HuH-7.5 (cell line): ENCODE measurements around the gene FMN2.

ENCODE experiments used
- DNase-seq: peaks from one replicate; pipeline ENCODE4 v3.0.0; 2011; ENCODE audit warnings: low spot score

Gene FMN2

DNA sequence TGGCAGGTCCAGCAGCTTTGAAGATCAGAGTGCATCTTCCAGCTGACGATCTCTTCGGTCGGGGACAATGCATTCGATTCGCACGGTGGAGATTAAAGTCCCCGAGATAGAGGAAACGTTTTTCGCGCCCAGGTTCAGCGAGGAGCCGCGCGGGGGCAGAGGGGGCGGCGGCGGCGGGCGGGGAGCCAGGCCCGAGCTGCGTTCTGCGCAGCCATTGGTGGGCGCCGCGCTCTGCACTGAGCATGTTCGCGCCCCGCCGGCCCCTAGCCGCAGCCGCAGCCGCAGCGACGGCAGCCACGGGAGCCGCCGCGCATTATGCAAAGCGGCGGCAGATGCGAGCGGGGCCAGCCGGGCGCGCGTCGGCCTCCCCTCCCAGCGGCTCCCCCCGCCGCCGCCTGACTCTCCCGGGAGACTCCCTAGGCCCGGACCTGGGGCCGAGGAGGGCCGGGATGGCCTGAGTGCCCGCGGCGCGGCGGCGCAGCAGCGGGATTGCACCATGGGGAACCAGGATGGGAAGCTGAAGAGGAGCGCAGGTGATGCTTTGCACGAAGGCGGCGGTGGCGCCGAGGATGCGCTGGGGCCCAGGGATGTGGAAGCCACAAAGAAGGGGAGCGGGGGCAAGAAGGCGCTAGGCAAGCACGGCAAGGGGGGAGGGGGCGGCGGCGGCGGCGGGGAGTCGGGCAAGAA is at the start of gene FMN2:
FMN2 (plus strand) TSS at position 270 of the 687 bp plus-strand sequence; CDS start at position 497, 227 bp downstream.
- no peak for DNase-seq

DNA sequence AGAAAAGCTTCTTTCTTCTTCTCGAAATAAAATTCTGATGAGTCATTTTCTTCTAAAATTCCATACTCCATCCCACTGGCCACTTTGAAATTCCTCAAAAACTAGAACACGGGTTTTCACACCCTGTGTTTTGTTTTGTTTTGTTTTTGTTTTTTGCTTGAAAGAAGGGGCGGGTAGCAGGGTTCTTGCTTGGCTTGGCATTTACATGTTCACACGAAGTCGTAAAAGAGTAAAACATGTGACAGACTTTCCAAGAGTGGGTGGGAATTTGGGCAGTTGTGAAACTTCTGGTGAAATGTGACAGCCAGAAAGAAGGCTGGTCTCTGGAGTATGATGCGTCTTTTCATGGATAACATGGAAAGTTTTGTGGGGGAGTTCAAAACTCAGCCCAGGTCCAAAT is 47.1 kb upstream of the FMN2 start:
- DNase-seq = no peak

DNA sequence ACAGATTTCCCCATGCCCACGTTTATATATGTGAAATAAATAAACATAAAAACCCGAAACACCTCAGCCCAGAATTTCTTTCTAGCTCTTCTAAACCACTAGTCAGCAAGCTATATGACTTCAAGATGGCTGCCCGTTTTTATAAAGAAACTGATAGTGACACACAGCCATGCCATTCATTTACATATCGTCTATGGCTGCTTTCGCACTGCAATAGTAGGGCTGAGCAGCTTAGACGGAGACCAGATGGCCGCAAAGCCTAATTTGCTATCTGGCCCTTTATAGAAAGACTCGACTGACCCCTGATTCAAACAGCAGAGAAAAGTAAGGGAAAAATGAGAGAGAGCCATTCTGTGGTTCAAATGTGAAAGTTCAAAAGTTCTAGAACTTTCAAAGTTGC is 45.7 kb upstream of the FMN2 start:
- DNase-seq = no peak

GRCh38 chr1:240054109-240054701 is 37.5 kb upstream of the FMN2 start:
- no peak for DNase-seq

DNA sequence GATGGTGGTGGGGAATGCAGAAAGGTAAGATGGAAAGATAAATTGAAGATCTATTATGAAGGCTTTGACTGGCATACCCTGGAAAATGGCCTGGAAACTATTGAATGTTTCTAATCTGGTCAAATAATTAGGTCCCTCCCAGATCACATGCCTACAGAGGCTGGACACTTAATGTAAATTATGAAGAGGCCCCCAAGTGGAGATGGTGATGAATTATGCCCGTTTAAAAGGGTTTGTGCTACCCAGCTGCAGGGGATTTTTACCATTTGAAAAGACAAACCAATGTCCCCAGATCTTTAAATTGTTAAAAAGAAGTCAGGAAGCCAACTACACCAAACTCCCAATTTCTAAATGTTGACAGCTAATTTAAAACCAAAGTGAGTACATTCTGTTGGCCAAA is 35.7 kb upstream of the FMN2 start:
- DNase-seq = no peak

DNA sequence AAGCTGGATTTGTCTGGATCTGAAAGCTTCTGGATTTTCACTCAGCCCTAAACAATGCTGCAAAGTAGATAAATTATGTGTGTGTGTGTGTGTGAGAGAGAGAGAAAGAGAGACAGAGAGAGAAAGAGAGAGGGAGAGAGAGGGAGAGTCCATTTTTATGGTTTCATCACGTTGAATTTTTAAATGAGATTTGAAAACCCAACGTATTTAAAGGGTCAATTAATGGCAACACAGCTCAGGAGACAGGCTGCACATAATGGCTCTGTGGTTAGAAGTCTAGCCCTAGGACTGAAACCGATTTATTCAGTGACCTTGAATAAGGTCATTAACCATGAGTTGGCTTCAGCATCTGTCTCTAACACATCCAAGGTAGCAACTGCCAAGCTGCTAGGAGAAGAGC is 35.3 kb upstream of the FMN2 start:
- DNase-seq = no peak

DNA sequence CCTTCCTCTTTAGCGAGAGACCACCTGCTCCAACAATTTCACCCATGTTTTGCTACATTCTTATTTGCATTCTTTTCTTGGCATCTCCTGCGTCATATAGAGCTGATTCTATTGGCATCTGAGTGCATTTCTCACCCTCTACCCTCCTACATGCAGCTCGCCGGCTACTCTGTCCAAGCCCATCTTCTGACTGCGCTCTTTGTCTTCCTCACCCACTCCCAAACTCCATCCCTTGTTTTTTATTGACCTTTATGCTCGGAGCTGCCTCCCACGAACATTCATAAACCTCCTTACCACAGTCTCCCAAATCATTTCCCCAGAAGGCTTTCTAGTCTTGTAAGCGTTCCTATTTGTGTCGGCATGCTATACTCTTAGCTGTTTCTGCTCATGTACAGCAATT is 33.6 kb upstream of the FMN2 start:
- no peak for DNase-seq

DNA sequence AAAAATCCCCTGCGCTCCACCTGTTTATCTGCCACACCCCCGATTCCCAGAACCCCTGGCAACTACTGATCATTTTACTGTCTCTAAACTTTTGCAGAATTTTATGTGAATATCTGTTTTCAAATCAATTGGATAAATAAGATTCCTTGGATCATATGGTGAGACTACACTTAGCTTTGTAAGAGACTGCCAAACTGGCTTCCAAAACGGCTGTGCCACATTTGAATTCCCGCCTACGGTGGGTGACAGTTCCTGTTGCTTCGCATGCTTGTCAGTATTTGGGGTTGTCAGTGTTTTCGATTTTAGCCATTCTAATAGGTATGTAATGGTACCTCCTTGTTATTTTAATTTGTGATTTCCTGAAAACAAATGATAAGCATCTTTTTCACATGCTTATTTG is 22.7 kb upstream of the FMN2 start:
- DNase-seq = no peak

DNA sequence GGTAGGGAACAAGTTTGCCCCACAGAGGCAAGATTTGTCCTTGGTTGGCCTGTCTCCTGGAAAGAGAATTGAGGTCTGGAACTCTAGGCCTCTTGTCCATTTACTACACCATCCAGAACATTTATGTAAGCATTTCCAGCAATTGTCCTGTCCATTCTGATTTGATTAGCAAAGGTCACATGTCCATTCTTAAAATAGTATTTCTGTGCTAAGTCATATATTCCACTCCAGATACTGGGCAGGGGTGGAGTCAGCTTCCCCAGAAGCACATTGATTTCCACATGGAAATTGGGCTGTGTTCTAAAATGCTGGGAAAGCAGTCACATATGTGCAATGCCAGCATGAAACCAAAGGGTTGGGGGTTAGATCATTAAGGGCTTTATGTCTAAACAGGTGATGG is 21.5 kb upstream of the FMN2 start:
- DNase-seq = no peak

DNA sequence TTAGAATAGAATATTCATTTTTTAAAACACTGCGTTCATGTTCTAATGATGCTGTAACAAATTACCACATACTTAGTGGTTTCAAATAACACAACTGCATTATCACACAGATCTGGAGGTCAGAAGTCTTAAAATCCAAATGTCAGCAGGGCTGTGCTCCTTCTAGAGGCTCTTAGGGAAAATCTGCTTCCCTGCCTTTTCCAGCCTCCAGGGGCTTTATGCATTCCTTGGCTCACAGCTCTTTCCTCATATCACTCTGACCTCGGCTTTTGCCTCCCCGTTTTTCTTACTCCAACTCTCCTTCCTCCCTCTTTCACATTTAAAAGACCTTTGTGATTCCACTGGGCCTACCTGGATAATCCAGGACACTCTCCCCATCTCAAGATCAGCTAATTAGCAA is 18.6 kb upstream of the FMN2 start:
- DNase-seq = no peak

DNA sequence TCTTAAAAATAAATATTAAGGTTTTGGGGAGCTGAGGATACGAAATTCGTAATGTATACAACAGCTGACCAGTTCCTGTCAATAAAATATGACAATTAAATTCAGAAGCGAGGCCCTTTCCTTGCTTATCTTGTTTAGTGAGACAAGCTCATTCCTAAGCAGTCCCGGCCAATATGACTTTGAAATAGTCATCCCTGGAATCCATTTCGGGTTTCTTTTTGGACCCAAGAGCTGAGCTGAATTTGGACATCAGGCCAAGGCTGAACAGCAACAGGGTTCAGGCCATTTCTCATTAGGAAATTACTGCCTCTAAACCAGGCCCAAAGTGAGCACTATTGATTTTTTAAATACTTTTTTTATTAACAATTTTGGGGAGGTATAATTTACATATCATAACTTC is 17.3 kb upstream of the FMN2 start:
- DNase-seq = no peak

- DNase-seq = no peak
Measured at GRCh38 chr1:240074908-240075307, 16.8 kb upstream of the FMN2 start.

DNA sequence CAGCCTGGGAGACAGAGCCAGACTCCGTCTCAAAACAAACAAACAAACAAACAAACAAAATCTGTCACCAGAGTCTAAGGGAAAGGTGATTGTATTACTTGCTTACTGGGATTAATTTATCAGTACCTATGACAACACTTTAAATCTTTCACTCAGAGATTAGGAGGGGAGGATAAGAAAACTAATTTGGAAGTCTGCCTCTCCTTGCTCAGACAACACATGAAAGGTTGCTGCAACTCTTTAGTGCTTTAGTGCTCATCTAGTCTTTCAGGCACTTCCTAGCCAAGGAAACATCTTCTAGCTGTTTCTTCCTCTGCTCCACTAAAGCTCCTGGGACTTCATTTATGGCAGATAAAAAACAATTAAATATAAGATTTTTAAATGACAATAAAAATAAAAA is 7.3 kb upstream of the FMN2 start:
- no peak for DNase-seq

DNA sequence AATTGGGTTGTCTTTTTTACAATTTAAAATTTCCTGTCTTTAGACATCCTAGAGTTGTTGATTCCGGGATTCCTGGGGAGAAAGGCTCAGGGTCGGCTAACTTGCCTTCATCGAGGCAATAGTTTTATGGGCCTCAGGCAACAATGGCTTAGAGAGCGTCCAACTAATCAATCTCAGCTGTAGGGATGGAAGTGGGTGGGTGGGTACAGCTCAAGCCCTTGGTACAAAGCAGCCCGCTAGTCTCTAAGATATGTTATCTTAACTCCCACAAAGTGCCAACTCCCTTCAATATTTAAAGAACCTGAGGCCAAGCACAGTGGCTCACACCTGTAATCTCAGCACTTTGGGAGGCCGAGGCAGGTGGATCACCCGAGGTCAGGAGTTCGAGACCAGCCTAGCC is 6.9 kb upstream of the FMN2 start:
- no peak for DNase-seq

DNA sequence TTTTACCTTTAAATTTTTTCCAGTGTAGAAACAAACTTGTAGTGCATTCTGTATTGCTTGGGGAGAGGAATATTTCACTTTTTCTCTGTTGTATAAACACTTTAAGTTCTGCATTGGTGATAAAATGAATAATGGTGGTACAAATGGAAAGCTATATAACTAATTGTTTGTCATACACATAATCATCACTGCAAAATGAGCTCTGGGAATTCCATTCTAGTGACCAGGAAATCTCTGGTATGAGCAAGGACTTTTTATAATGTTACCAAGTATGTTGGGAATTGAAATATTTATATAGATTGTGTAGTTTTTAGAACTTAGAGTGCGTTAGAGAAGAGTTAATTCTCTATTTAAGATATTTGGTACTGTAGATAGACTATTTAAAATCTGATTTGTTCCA is 5.0 kb upstream of the FMN2 start:
- DNase-seq = no peak

- no peak for DNase-seq
Measured at GRCh38 chr1:240090014-240090413, 1.7 kb upstream of the FMN2 start.

DNA sequence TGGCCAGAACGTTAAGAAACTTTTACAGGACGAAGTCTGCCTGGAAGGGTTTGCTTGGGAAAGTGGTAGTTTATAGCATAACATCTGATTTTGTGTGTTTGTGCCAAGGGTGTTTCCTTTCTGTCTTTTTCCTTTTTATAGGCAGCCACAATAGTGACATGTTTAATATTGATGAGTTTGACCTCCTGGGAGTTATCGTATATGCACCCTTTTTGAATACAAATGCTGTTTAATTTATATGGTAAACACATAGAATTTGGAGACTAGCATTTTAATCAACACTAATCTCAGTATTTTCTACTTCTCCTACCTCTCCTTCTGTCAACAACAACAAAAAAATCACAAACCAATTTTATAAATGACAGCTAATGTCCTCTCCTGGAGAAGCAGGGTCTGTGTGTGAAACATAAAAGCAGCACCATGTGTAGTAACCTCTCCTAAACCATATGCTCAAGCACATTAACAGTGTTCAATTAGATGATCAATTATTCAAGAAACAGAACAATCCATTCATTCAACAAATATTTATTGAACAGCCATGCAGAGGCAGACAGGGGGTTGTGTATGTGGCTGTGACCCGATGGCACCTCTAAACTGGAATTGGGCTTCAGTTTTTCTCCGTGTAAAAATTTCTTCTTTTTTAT is 604 bp upstream of the FMN2 start:
- no peak for DNase-seq

GRCh38 chr1:240092301-240093119 is 827 bp downstream of the FMN2 start:
- no peak for DNase-seq

DNA sequence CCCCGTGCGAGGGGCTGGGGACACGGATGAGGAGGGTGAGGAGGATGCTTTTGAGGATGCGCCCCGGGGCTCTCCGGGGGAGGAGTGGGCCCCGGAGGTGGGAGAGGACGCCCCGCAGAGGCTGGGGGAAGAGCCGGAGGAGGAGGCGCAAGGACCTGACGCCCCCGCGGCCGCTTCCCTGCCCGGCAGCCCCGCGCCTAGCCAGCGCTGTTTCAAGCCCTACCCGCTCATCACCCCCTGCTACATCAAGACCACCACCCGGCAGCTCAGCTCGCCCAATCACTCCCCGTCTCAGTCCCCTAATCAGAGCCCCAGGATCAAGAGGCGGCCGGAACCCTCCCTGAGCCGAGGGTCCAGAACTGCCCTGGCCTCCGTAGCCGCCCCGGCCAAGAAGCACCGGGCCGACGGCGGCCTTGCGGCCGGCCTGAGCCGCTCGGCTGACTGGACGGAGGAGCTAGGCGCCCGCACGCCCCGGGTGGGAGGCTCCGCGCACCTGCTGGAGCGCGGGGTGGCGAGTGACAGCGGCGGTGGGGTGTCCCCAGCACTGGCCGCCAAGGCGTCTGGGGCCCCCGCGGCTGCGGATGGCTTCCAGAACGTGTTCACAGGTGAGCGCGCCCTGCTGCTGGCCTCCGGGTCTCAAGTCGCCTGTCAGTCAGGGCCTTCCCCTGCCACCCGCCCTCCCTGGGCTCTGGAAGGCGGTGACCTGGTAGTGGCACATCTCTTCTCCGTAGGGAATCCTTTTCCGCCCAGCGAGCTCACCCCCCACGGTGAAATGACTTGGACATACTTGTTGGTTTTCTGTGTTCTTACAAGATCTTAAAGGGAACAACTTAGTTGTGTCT is 1.7 kb downstream of the FMN2 start:
- DNase-seq = no peak

DNA sequence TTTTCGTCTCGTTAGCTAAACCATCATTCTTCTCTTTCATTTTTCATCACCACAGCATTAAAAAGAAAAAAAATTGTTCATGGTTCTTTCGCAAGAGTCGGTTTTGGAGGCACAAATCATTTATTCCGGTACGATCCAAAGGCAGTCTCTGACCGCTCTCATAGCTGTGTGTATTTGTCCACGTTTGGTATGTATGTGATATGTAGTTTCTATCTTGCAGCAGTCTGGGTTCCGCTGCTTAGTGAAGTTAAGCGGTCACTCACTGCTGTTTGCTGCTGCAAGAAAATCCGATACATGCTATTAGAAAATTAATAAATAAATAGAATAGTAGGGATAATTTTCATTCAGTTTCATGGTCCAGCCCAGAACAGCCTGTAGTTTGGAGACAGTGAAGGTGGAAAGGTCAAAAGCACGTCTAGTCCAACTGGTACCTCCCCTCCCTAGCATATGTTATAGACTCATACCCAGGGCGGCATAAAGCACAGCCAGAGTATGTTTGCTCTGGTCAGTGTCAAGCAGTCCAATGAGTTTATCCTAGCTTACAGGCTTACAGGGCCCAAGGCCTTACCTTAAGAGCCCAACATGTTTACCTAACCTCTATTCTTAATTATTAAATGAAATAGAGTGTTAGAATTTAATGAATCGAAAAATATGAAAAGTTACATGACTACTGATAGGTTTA is 2.5 kb downstream of the FMN2 start:
- DNase-seq = no peak

GRCh38 chr1:240096974-240097373 is 5.3 kb downstream of the FMN2 start:
- no peak for DNase-seq
